HepG2 (cell line): ENCODE measurements around the gene THOC7. TPM values are rescaled to one million over a fixed set of nuclear protein-coding genes. Genes with fewer than 3 reads are reported as not detected.
A peak's percentile ranks its signal among the peaks of the same experiment; 100 is the strongest.

Experiments used
- BORCS8-MEF2B ChIP-seq: sonication (generic); formaldehyde crosslinking; IDR thresholded peaks from 2 replicates; pipeline ENCODE4 v1.8.0; 2022; ENCODE audit warnings: mild to moderate bottlenecking, missing genetic modification reagents
- DMAP1 ChIP-seq: IDR thresholded peaks from 2 replicates; pipeline ENCODE4 v1.6.1; 2016
- FOXK1 ChIP-seq: sonication (generic); formaldehyde crosslinking; IDR thresholded peaks from 2 replicates; pipeline ENCODE4 v1.4.0; 2020; ENCODE audit warnings: low read depth, missing genetic modification reagents, borderline replicate concordance
- HDAC2 ChIP-seq: sonication (generic); formaldehyde crosslinking; IDR thresholded peaks from 2 replicates; pipeline ENCODE4 v1.4.0; 2020; ENCODE audit warnings: missing genetic modification reagents
- KAT7 ChIP-seq: IDR thresholded peaks from 2 replicates; pipeline ENCODE4 v1.6.1; 2018; ENCODE audit warnings: borderline replicate concordance, missing compliant biosample characterization
- MIXL1 ChIP-seq: IDR thresholded peaks from 2 replicates; pipeline ENCODE4 v1.6.1; 2016
- MXD4 ChIP-seq: IDR thresholded peaks from 2 replicates; pipeline ENCODE4 v1.6.1; 2016; ENCODE audit warnings: mild to moderate bottlenecking, missing biosample characterization, missing genetic modification reagents
- POLR2A ChIP-seq, 2 experiments: IDR thresholded peaks; 2 replicates each; pipeline ENCODE4 v1.6.1; 2011; ENCODE audit warnings: low read depth in 2 of 2, low read length in 2 of 2, mild to moderate bottlenecking in 1 of 2, moderate library complexity in 1 of 2; ENCODE audit not compliant: insufficient read depth in 1 of 2
- ZNF124 ChIP-seq: sonication (generic); formaldehyde crosslinking; IDR thresholded peaks from 2 replicates; pipeline ENCODE4 v1.4.0; 2020; ENCODE audit warnings: missing genetic modification reagents
- ZNF547 ChIP-seq: sonication (generic); formaldehyde crosslinking; IDR thresholded peaks from 2 replicates; pipeline ENCODE4 v1.5.1; 2020; ENCODE audit warnings: mild to moderate bottlenecking, missing genetic modification reagents
- ZNF558 ChIP-seq: sonication (generic); formaldehyde crosslinking; IDR thresholded peaks from 2 replicates; pipeline ENCODE4 v1.9.0; 2022; ENCODE audit warnings: mild to moderate bottlenecking, missing genetic modification reagents, borderline replicate concordance
- ZNF792 ChIP-seq: IDR thresholded peaks from 2 replicates; pipeline ENCODE4 v1.6.1; 2016
- polyA plus RNA-seq, 8 experiments: library from polyadenylated mRNA; depleted of rRNA in 3 of 8; stranded (reverse) in 7 of 8; unstranded in 1 of 8; fragments of >200 nt; fragmentation: Illumina TruSeq in 4 of 8; extraction: Trizol in 4 of 8; gene quantifications; 2 replicates each; pipeline versions ENCODE4 v1.2.1 to v1.2.3, GENCODE V29; 2011 to 2016; ENCODE audit warnings: low read depth in 4 of 8, missing spikeins in 1 of 8, mixed read lengths in 1 of 8; ENCODE audit not compliant: insufficient read depth in 1 of 8
- total RNA-seq, 5 experiments: library from RNA; depleted of rRNA; stranded (reverse); fragments of >200 nt; fragmentation: Illumina TruSeq; extraction: Trizol; gene quantifications; 2 replicates each; pipeline ENCODE4 v1.2.3, GENCODE V29; 2016; ENCODE audit warnings: low read depth in 1 of 5
- TF ChIP-seq, protein P1 (sequence below): sonication (generic); formaldehyde crosslinking; conservative IDR thresholded peaks from 2 replicates; pipeline ENCODE4 v1.4.0; 2020; ENCODE audit warnings: missing genetic modification reagents
- TF ChIP-seq, protein P2 (sequence below): sonication (generic); formaldehyde crosslinking; IDR thresholded peaks from 2 replicates; pipeline ENCODE4 v1.4.0; 2020; ENCODE audit warnings: mild to moderate bottlenecking, missing genetic modification reagents
- TF ChIP-seq, protein P3 (sequence below): IDR thresholded peaks from 2 replicates; pipeline ENCODE4 v1.6.1; 2018; ENCODE audit warnings: missing genetic modification reagents, mild to moderate bottlenecking, missing compliant biosample characterization
- TF ChIP-seq, protein P4 (sequence below): sonication (generic); formaldehyde crosslinking; conservative IDR thresholded peaks from 2 replicates; pipeline ENCODE4 v1.4.0; 2020; ENCODE audit warnings: missing genetic modification reagents
- TF ChIP-seq, protein P5 (sequence below): sonication (generic); formaldehyde crosslinking; IDR thresholded peaks from 2 replicates; pipeline ENCODE4 v1.8.1; 2022; ENCODE audit warnings: low read depth, mild to moderate bottlenecking, missing genetic modification reagents
- TF ChIP-seq, protein P6 (sequence below): sonication (generic); formaldehyde crosslinking; IDR thresholded peaks from 2 replicates; pipeline ENCODE4 v1.4.0; 2020; ENCODE audit warnings: missing genetic modification reagents
- TF ChIP-seq, protein P7 (sequence below): sonication (generic); IDR thresholded peaks from 2 replicates; pipeline ENCODE4 v1.6.1; 2016; ENCODE audit warnings: low read depth, borderline replicate concordance

Gene THOC7
- total and polyA plus RNA-seq, 2 of the 13 experiments (the other 11 are each of a cell fraction or from before 2014, with no cell fraction given), result 32.8 to 63.5 TPM

DNA sequence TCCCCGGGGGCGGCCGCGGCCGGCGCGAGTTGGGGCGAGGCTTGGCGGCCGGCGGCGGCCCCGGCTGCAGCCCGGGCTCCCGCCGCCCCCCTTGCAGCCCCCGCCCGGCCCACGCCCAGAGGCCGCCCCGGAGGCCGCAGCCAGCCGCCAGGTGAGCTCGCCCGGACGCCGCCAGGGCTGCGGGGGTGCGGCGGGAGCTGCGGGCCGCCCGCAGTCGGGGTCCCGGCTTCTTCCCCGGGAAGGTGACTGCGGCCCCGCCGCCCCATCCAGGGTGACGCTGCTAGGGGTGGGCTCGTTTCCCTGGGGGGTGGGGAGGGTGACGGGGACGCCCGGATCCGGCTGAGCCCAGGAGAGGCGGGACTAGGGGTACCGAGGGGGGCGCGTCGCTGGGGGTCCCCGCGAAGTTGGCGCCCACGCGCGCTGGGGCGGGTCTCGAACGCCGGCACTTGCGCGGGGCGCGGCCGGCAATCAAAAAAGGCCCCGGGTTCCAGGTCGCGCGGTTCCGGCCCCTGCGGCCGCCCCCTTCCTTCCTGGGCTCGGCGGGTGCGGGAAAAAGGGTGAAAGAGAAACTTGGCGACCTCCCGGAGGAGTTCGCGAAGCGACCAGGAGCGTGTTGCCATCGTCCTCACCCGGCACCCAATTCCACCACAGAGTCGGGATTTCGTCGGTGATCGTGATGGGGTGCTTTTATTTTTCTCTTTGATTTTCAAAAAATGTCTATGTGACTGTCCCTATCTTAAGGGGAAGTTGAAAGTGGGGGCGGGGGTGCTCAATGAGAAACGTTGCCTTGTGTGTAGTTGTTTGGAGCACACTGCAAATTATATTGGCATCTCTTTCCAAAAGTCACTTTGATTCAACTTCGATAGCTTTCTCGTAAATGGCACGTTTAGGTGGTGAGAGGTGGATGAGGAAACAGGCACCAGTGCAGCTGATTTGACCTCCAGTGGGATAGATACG is 681 bp upstream of the THOC7 start (continued):
- TF ChIP-seq, protein P1, sequence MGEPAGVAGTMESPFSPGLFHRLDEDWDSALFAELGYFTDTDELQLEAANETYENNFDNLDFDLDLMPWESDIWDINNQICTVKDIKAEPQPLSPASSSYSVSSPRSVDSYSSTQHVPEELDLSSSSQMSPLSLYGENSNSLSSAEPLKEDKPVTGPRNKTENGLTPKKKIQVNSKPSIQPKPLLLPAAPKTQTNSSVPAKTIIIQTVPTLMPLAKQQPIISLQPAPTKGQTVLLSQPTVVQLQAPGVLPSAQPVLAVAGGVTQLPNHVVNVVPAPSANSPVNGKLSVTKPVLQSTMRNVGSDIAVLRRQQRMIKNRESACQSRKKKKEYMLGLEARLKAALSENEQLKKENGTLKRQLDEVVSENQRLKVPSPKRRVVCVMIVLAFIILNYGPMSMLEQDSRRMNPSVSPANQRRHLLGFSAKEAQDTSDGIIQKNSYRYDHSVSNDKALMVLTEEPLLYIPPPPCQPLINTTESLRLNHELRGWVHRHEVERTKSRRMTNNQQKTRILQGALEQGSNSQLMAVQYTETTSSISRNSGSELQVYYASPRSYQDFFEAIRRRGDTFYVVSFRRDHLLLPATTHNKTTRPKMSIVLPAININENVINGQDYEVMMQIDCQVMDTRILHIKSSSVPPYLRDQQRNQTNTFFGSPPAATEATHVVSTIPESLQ, result no peak
- TF ChIP-seq, protein P2, sequence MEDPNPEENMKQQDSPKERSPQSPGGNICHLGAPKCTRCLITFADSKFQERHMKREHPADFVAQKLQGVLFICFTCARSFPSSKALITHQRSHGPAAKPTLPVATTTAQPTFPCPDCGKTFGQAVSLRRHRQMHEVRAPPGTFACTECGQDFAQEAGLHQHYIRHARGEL (CRISPR knock-in tag), result no peak
- TF ChIP-seq, protein P3, sequence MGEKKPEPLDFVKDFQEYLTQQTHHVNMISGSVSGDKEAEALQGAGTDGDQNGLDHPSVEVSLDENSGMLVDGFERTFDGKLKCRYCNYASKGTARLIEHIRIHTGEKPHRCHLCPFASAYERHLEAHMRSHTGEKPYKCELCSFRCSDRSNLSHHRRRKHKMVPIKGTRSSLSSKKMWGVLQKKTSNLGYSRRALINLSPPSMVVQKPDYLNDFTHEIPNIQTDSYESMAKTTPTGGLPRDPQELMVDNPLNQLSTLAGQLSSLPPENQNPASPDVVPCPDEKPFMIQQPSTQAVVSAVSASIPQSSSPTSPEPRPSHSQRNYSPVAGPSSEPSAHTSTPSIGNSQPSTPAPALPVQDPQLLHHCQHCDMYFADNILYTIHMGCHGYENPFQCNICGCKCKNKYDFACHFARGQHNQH, result no peak
- TF ChIP-seq KAT7 (CRISPR knock-in tag) (0 out of 2 replicates have a peak, but pooled peaks have one; percentile 25), ZNF792 (no peak), POLR2A (IDR thresholded peaks at IDR 0.05; ENCODE audit: insufficient read depth in 1 of 2, low read depth in 2 of 2, low read length in 2 of 2) (0 out of 4 replicates have a peak, but pooled peaks of 1 of the 2 experiments have one; percentile 18), MXD4 (CRISPR knock-in tag) (no peak), ZNF124 (CRISPR knock-in tag) (no peak), BORCS8-MEF2B (CRISPR knock-in tag) (no peak), HDAC2 (CRISPR knock-in tag) (no peak), MIXL1 (no peak), DMAP1 (CRISPR knock-in tag) (no peak), ZNF558 (CRISPR knock-in tag) (no peak), FOXK1 (no peak), ZNF547 (CRISPR knock-in tag) (no peak)
- TF ChIP-seq, protein P4, sequence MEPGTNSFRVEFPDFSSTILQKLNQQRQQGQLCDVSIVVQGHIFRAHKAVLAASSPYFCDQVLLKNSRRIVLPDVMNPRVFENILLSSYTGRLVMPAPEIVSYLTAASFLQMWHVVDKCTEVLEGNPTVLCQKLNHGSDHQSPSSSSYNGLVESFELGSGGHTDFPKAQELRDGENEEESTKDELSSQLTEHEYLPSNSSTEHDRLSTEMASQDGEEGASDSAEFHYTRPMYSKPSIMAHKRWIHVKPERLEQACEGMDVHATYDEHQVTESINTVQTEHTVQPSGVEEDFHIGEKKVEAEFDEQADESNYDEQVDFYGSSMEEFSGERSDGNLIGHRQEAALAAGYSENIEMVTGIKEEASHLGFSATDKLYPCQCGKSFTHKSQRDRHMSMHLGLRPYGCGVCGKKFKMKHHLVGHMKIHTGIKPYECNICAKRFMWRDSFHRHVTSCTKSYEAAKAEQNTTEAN (CRISPR knock-in tag), result no peak
- TF ChIP-seq, protein P5, sequence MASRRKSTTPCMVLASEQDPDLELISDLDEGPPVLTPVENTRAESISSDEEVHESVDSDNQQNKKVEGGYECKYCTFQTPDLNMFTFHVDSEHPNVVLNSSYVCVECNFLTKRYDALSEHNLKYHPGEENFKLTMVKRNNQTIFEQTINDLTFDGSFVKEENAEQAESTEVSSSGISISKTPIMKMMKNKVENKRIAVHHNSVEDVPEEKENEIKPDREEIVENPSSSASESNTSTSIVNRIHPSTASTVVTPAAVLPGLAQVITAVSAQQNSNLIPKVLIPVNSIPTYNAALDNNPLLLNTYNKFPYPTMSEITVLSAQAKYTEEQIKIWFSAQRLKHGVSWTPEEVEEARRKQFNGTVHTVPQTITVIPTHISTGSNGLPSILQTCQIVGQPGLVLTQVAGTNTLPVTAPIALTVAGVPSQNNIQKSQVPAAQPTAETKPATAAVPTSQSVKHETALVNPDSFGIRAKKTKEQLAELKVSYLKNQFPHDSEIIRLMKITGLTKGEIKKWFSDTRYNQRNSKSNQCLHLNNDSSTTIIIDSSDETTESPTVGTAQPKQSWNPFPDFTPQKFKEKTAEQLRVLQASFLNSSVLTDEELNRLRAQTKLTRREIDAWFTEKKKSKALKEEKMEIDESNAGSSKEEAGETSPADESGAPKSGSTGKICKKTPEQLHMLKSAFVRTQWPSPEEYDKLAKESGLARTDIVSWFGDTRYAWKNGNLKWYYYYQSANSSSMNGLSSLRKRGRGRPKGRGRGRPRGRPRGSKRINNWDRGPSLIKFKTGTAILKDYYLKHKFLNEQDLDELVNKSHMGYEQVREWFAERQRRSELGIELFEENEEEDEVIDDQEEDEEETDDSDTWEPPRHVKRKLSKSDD (CRISPR knock-in tag), result 0 out of 2 replicates have a peak, but pooled peaks have one; percentile 30
- TF ChIP-seq, protein P6, sequence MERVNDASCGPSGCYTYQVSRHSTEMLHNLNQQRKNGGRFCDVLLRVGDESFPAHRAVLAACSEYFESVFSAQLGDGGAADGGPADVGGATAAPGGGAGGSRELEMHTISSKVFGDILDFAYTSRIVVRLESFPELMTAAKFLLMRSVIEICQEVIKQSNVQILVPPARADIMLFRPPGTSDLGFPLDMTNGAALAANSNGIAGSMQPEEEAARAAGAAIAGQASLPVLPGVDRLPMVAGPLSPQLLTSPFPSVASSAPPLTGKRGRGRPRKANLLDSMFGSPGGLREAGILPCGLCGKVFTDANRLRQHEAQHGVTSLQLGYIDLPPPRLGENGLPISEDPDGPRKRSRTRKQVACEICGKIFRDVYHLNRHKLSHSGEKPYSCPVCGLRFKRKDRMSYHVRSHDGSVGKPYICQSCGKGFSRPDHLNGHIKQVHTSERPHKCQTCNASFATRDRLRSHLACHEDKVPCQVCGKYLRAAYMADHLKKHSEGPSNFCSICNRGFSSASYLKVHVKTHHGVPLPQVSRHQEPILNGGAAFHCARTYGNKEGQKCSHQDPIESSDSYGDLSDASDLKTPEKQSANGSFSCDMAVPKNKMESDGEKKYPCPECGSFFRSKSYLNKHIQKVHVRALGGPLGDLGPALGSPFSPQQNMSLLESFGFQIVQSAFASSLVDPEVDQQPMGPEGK (CRISPR knock-in tag), result peak; percentile 64
- TF ChIP-seq, protein P7, sequence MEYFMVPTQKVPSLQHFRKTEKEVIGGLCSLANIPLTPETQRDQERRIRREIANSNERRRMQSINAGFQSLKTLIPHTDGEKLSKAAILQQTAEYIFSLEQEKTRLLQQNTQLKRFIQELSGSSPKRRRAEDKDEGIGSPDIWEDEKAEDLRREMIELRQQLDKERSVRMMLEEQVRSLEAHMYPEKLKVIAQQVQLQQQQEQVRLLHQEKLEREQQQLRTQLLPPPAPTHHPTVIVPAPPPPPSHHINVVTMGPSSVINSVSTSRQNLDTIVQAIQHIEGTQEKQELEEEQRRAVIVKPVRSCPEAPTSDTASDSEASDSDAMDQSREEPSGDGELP, result peak; percentile 22; the same call in 1 of the 2 replicates
